Prostate gland (tissue), 2 donors: ENCODE data around the gene CACFD1. TPM values are rescaled to one million over a fixed set of nuclear protein-coding genes. Genes with fewer than 3 reads are reported as not detected.

Experiments used
- DNase-seq: peaks from one replicate; pipeline ENCODE4 v3.0.0-alpha.2; 2019; ENCODE audit warnings: low spot score
- H3K27ac ChIP-seq, 2 donors: fragments of 200-600 bp; sonication (generic); 2 replicates each; pipeline ENCODE4 v1.5.1; 2017 to 2019
- H3K27me3 ChIP-seq: fragments of 200-600 bp; sonication (generic); replicated peaks from 2 replicates; pipeline ENCODE4 v1.5.1; 2019; ENCODE audit not compliant: insufficient read depth
- H3K36me3 ChIP-seq, 2 donors: fragments of 200-600 bp; sonication (generic); 1 replicate in 1 of 2; 2 replicates in 1 of 2; pipeline versions ENCODE4 v1.5.1 to v1.8.1; 2017 to 2019
- H3K4me1 ChIP-seq: fragments of 200-600 bp; sonication (generic); replicated peaks from 2 replicates; pipeline ENCODE4 v1.5.1; 2019
- H3K4me3 ChIP-seq, 2 donors: fragments of 200-600 bp; sonication (generic); 2 replicates each; pipeline ENCODE4 v1.5.1; 2017 to 2019
- H3K9me3 ChIP-seq: fragments of 200-600 bp; sonication (generic); 2 replicates; pipeline ENCODE4 v1.5.1; 2017
- CTCF ChIP-seq, 4 experiments: fragments of 200-600 bp in 2 of 4; fragments of 450-650 bp in 2 of 4; sonication (generic) in 2 of 4; IDR thresholded peaks; 1 replicate in 3 of 4; 2 replicates in 1 of 4; pipeline ENCODE4 v1.5.1; 2016 to 2019; ENCODE audit warnings: antibody characterized with exemption in 4 of 4, mild to moderate bottlenecking in 2 of 4, moderate library complexity in 2 of 4
- POLR2A ChIP-seq: fragments of 450-650 bp; IDR thresholded peaks from one replicate; pipeline ENCODE4 v1.6.1; 2016; ENCODE audit warnings: antibody characterized with exemption, mild to moderate bottlenecking
- POLR2AphosphoS5 ChIP-seq: sonication (generic); formaldehyde crosslinking; IDR thresholded peaks from one replicate; pipeline ENCODE4 v1.6.1; 2017; ENCODE audit warnings: antibody characterized with exemption
- WGBS: methylation state at CpG from one replicate; pipeline ENCODE4 v1.1.5; 2018; 5-methylcytosine and 5-hydroxymethylcytosine counted together
- intact Hi-C: fragments of 100-400 bp; cut with DNase I; formaldehyde crosslinking; loops from one replicate; pipeline ENCODE4 v1.14.2; 2022
- total RNA-seq, 2 donors: library from RNA; depleted of rRNA; stranded (reverse); fragments of >200 nt; gene quantifications; one replicate each; pipeline ENCODE4 v1.1.0, GENCODE V29; 2016

CACFD1 gene
- total RNA-seq, 2 donors from 2014 or later: 23.0 to 40.2 TPM

GRCh38 chr9:133492061-133493021 lies 32.6 kb downstream of the CACFD1 start:
- H3K4me1 ChIP-seq: no peaks in the 10 kb centered on the region
- H3K36me3 ChIP-seq: no peaks in the 10 kb centered on the region
- H3K27me3 ChIP-seq: peaks cover 2% of the 10 kb centered on the region
- WGBS: 35% methylated on average over 28 of the region's 33 CpGs
- TF ChIP-seq POLR2A: no peak
- no peaks in the 10 kb centered on the region for H3K9me3 ChIP-seq
- no peak overlapping the region for H3K4me3 ChIP-seq
- intact Hi-C loops: no loop called here
- DNase-seq: no peak
- H3K27ac ChIP-seq: peak overlapping the region; percentile 14 to 55

GRCh38 chr9:133493428-133493827 lies 33.6 kb downstream of the CACFD1 start:
- H3K4me1 ChIP-seq: no peaks in the 10 kb centered on the region
- 76% methylated on average over 11 of the region's 11 CpGs for WGBS
- intact Hi-C loops: no loop called here
- no peak overlapping the region for H3K27ac ChIP-seq
- H3K27me3 ChIP-seq: peaks cover 2% of the 10 kb centered on the region
- no peak for DNase-seq
- no peaks in the 10 kb centered on the region for H3K36me3 ChIP-seq
- H3K9me3 ChIP-seq: no peaks in the 10 kb centered on the region
- no peak for TF ChIP-seq CTCF (IDR thresholded peaks at IDR 0.05)
- TF ChIP-seq POLR2AphosphoS5: no peak
- TF ChIP-seq POLR2A: no peak
- H3K4me3 ChIP-seq: no peak overlapping the region

- Histone ChIP-seq H3K4me1 (no peaks in the 10 kb centered on the region), H3K4me3 (no peak overlapping the region), H3K27me3 (peaks cover 2% of the 10 kb centered on the region), H3K27ac (no peak overlapping the region), H3K9me3 (no peaks in the 10 kb centered on the region), H3K36me3 (no peaks in the 10 kb centered on the region)
- DNase-seq: no peak
- intact Hi-C loops: no loop called here
- no peak for TF ChIP-seq POLR2A
- no peak for TF ChIP-seq POLR2AphosphoS5
- no peak for TF ChIP-seq CTCF (IDR thresholded peaks at IDR 0.05)
- 89% methylated on average over 22 of the region's 23 CpGs for WGBS
Measured at GRCh38 chr9:133493845-133494540, 34.2 kb downstream of the CACFD1 start.

DNA sequence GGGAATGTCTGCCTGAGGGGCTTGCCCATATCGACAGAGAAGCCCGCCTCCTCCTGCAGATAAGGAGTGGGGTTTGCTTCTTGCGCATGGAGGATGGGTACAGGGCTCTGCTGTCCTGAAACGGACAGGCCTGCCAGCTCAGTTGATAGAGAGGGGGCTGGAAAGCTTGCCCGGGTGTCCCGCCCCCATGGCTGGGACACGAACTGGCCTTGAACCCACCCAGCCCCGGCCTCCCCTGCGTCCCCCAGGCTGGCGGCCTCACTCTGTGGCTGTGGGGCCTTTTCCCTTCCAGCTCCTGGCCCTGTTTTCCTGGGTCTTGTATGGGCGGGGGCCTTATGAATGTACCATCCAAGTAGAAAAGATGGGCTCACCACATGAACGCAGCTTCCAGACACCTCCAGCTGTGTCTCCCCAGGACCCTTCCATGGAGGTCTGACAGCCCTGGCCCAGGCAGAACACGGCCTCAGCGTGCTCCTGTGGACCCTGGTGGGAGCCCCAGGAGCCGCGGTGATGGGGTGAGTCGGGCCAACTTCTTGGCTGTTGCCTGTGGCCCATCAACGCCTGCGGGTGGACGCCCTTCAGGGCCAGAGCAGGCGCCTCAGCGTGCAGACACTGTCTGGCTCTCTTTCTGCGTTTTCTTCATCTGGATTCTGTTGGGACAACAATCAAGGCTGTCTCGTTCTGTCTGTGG lies 35.0 kb downstream of the CACFD1 start:
- Histone ChIP-seq H3K36me3 (no peaks in the 10 kb centered on the region), H3K4me3 (no peak overlapping the region), H3K9me3 (no peaks in the 10 kb centered on the region), H3K27me3 (peaks cover 2% of the 10 kb centered on the region), H3K27ac (no peak overlapping the region), H3K4me1 (no peaks in the 10 kb centered on the region)
- WGBS: 82% methylated on average over 23 of the region's 24 CpGs
- no peak for DNase-seq
- intact Hi-C loops: no loop called here
- no peak for TF ChIP-seq CTCF (IDR thresholded peaks at IDR 0.05)
- TF ChIP-seq POLR2A: no peak
- TF ChIP-seq POLR2AphosphoS5: no peak
